Frontal cortex (tissue), 4 donors: ENCODE results near the gene PARP3. TPM values are rescaled to one million over a fixed set of nuclear protein-coding genes. Genes with fewer than 3 reads are reported as not detected.
A peak's percentile ranks its signal among the peaks of the same experiment; 100 is the strongest.

Source experiments
- DNase-seq, 2 donors: peaks; one replicate each; pipeline ENCODE4 v3.0.0; 2012; ENCODE audit warnings: low spot score in 2 of 2
- FAIRE-seq: peaks from 2 replicates; lab custom pipeline; 2012; peaks lifted over from hg19 to GRCh38; lab: Jason Lieb, UNC
- total RNA-seq: library from RNA; depleted of rRNA; stranded (reverse); fragments of >200 nt; gene quantifications from one replicate; pipeline ENCODE4 v1.2.3, GENCODE V29; 2014
- donor health status: control.
- donor health status: control.
- donor health status: control.

The PARP3 gene
- total RNA-seq, 1 donor from 2014 or later, result 3.3 TPM

GRCh38 chr3:51932471-51933370 is 9.4 kb upstream of the PARP3 start:
- no peak for DNase-seq
- FAIRE-seq, result no peak

GRCh38 chr3:51933471-51934138 is 8.6 kb upstream of the PARP3 start:
- no peak for DNase-seq
- FAIRE-seq, result no peak

- no peak for DNase-seq
- FAIRE-seq, result no peak
Observed at GRCh38 chr3:51934139-51934850, 7.9 kb upstream of the PARP3 start.

- DNase-seq, result no peak
- no peak for FAIRE-seq
Observed at GRCh38 chr3:51934991-51935885, 6.9 kb upstream of the PARP3 start.

GRCh38 chr3:51935886-51936755 is 6.0 kb upstream of the PARP3 start:
- no peak for DNase-seq
- FAIRE-seq, result no peak

- DNase-seq, result no peak
Observed at GRCh38 chr3:51937014-51937413, 5.1 kb upstream of the PARP3 start.

GRCh38 chr3:51937611-51938450 is 4.3 kb upstream of the PARP3 start:
- FAIRE-seq, result no peak
- no peak for DNase-seq

More at GRCh38 chr3:51937014-51937413, 5.1 kb upstream of the PARP3 start:
- FAIRE-seq, result no peak

GRCh38 chr3:51938780-51939425 is 3.3 kb upstream of the PARP3 start:
- DNase-seq (no peak), FAIRE-seq (no peak)

- no peak for FAIRE-seq
- no peak for DNase-seq
Observed at GRCh38 chr3:51940648-51941462, 1.3 kb upstream of the PARP3 start.

- FAIRE-seq (no peak), DNase-seq (no peak)
Observed at GRCh38 chr3:51941463-51941797, 733 bp upstream of the PARP3 start.

- no peak for FAIRE-seq
- DNase-seq, result peak in 1 of 2 donors; percentile 57
Observed at GRCh38 chr3:51942603-51943450, 664 bp downstream of the PARP3 start.

GRCh38 chr3:51943451-51944391 is 1.6 kb downstream of the PARP3 start:
- FAIRE-seq (no peak), DNase-seq (no peak)

GRCh38 chr3:51944451-51945021 is 2.4 kb downstream of the PARP3 start:
- no peak for DNase-seq
- no peak for FAIRE-seq
